ENCODE data around the gene ELOVL6.
"Not testable (repeated sequence)": the region's sequence is repeated elsewhere in the genome, so short reads cannot be mapped to it uniquely, and the experiment has no call there.

ELOVL6 gene

GRCh38 chr4:110087070-110087708 is 111.2 kb downstream of the ELOVL6 start:
- FAIRE-seq, result no peak
- no peak for DNase-seq (ENCODE audit: extremely low spot score, insufficient read length, low read depth)

- peak; percentile 70 for FAIRE-seq
- no peak for DNase-seq (ENCODE audit: extremely low spot score, insufficient read length, low read depth)
Observed at GRCh38 chr4:110085131-110085530, 113.3 kb downstream of the ELOVL6 start.

- no peak for FAIRE-seq
Observed at GRCh38 chr4:110084154-110084553, 114.3 kb downstream of the ELOVL6 start.

GRCh38 chr4:110078148-110078547 is 120.3 kb downstream of the ELOVL6 start:
- not testable (repeated sequence) for DNase-seq (ENCODE audit: extremely low spot score, insufficient read length, low read depth); FAIRE-seq

More at GRCh38 chr4:110084154-110084553, 114.3 kb downstream of the ELOVL6 start:
- DNase-seq (ENCODE audit: extremely low spot score, insufficient read length, low read depth), result no peak

- not testable (repeated sequence) for DNase-seq (ENCODE audit: extremely low spot score, insufficient read length, low read depth); FAIRE-seq
Observed at GRCh38 chr4:110076828-110077227, 121.6 kb downstream of the ELOVL6 start.

- FAIRE-seq (no peak), DNase-seq (ENCODE audit: extremely low spot score, insufficient read length, low read depth) (no peak)
Observed at GRCh38 chr4:110075891-110076290, 122.5 kb downstream of the ELOVL6 start.

GRCh38 chr4:110075083-110075738 is 123.2 kb downstream of the ELOVL6 start:
- DNase-seq (ENCODE audit: extremely low spot score, insufficient read length, low read depth) (no peak), FAIRE-seq (no peak)

- no peak for FAIRE-seq
- no peak for DNase-seq (ENCODE audit: extremely low spot score, insufficient read length, low read depth)
Observed at GRCh38 chr4:110074570-110074969, 123.8 kb downstream of the ELOVL6 start.

- FAIRE-seq (no peak), DNase-seq (ENCODE audit: extremely low spot score, insufficient read length, low read depth) (no peak)
Observed at GRCh38 chr4:110073053-110073845, 125.2 kb downstream of the ELOVL6 start.

- no peak for FAIRE-seq
Observed at GRCh38 chr4:110071466-110071865, 126.9 kb downstream of the ELOVL6 start.

GRCh38 chr4:110068248-110068647 is 130.2 kb downstream of the ELOVL6 start:
- FAIRE-seq (no peak), DNase-seq (ENCODE audit: extremely low spot score, insufficient read length, low read depth) (no peak)

More at GRCh38 chr4:110071466-110071865, 126.9 kb downstream of the ELOVL6 start:
- DNase-seq (ENCODE audit: extremely low spot score, insufficient read length, low read depth), result no peak

GRCh38 chr4:110064934-110065333 is 133.5 kb downstream of the ELOVL6 start:
- FAIRE-seq, result no peak
- no peak for DNase-seq (ENCODE audit: extremely low spot score, insufficient read length, low read depth)

- DNase-seq (ENCODE audit: extremely low spot score, insufficient read length, low read depth) (no peak), FAIRE-seq (no peak)
Observed at GRCh38 chr4:110064295-110064694, 134.1 kb downstream of the ELOVL6 start.

GRCh38 chr4:110062166-110062565 is 136.2 kb downstream of the ELOVL6 start:
- no peak for FAIRE-seq
- no peak for DNase-seq (ENCODE audit: extremely low spot score, insufficient read length, low read depth)

GRCh38 chr4:110061076-110061475 is 137.3 kb downstream of the ELOVL6 start:
- peak; percentile 24 for FAIRE-seq

GRCh38 chr4:110059556-110060191 is 138.7 kb downstream of the ELOVL6 start:
- peak; percentile 81 for FAIRE-seq
- DNase-seq (ENCODE audit: extremely low spot score, insufficient read length, low read depth), result peak; percentile 18

More at GRCh38 chr4:110061076-110061475, 137.3 kb downstream of the ELOVL6 start:
- DNase-seq (ENCODE audit: extremely low spot score, insufficient read length, low read depth), result no peak

GRCh38 chr4:110058677-110059076 is 139.7 kb downstream of the ELOVL6 start:
- DNase-seq (ENCODE audit: extremely low spot score, insufficient read length, low read depth), result no peak
- FAIRE-seq, result no peak

GRCh38 chr4:110055158-110055768 is 143.2 kb downstream of the ELOVL6 start:
- DNase-seq (ENCODE audit: extremely low spot score, insufficient read length, low read depth), result peak; percentile 23
- peak; percentile 90 for FAIRE-seq

- FAIRE-seq (peak; percentile 94), DNase-seq (ENCODE audit: extremely low spot score, insufficient read length, low read depth) (no peak)
Observed at GRCh38 chr4:110049951-110050925, 148.2 kb downstream of the ELOVL6 start.
